HCT116 (cell line): ENCODE measurements around the gene SNTG2. TPM values are rescaled to one million over a fixed set of nuclear protein-coding genes. Genes with fewer than 3 reads are reported as not detected.

Experiments used
- ATAC-seq: fragments of 200-7000 bp; cut with Tn5 transposase; 2 replicates; pipeline ENCODE4 v1.9.1; 2020; ENCODE audit warnings: mild to moderate bottlenecking, moderate library complexity
- BruUV-seq: library from RNA; stranded (reverse); fragments of 400-500 nt; replicated peaks from 2 replicates; lab custom pipeline; 2021; lab: Mats Ljungman, UMichigan
- CTCF ChIA-PET: fragments of 300-600 bp; sonication (Branson Sonifier 250); formaldehyde crosslinking; loops from one replicate; lab custom pipeline; 2021; ENCODE audit warnings: antibody characterized with exemption; lab: Charles Lee
- POLR2A ChIA-PET: fragments of 300-600, 350-600 bp; sonication (Branson Sonifier 250); formaldehyde crosslinking; loops from one replicate; lab custom pipeline; 2021; ENCODE audit warnings: antibody characterized with exemption; lab: Charles Lee
- RAD21 ChIA-PET, 2 experiments: fragments of 300-600 bp; sonication (Branson Sonifier 250); formaldehyde crosslinking; loops; one replicate each; lab custom pipeline; 2023; ENCODE audit warnings: low total read pairs in 2 of 2; ENCODE audit not compliant: uncharacterized antibody in 2 of 2, unreplicated experiment in 2 of 2, low non-redundant PET in 1 of 2; lab: Charles Lee
- DNase-seq: peaks from one replicate; pipeline ENCODE4 v3.0.0-alpha.2; 2010; ENCODE audit warnings: low read depth, low spot score
- H2AFZ ChIP-seq: fragments of 200-600 bp; shearing (Covaris generic), sonication (generic); 2 replicates; pipeline ENCODE4 v1.6.1; 2017; ENCODE audit warnings: low read depth, mixed run types, mixed read lengths, antibody characterized with exemption, low read length; ENCODE audit not compliant: poor library complexity, severe bottlenecking
- H3K27ac ChIP-seq: 2 replicates; pipeline ENCODE4 v1.5.1; 2012; ENCODE audit warnings: low read depth, low read length
- H3K27me3 ChIP-seq: fragments of 200-600 bp; sonication (generic); 2 replicates; pipeline ENCODE4 v1.6.1; 2016; ENCODE audit warnings: mixed run types, low read length, mixed read lengths; ENCODE audit not compliant: insufficient read depth
- H3K36me3 ChIP-seq, 2 experiments: fragments of 200-500 bp in 1 of 2; fragments of 200-600 bp in 1 of 2; sonication (Bioruptor generic) in 1 of 2; sonication (generic) in 1 of 2; 2 replicates each; pipeline versions ENCODE4 v1.5.1 to v1.6.1; 2014 to 2016; ENCODE audit warnings: low read length in 2 of 2, inconsistent platforms in 1 of 2, mixed read lengths in 1 of 2, mixed run types in 1 of 2; ENCODE audit not compliant: insufficient read depth in 2 of 2, control insufficient read depth in 1 of 2
- H3K4me1 ChIP-seq, 2 experiments: fragments of 200-600 bp in 1 of 2; sonication (generic) in 1 of 2; 2 replicates each; pipeline versions ENCODE4 v1.5.1 to v1.6.1; 2012 to 2017; ENCODE audit warnings: low read length in 2 of 2, inconsistent platforms in 1 of 2, mild to moderate bottlenecking in 1 of 2, mixed read lengths in 1 of 2, mixed run types in 1 of 2, moderate library complexity in 1 of 2; ENCODE audit not compliant: insufficient read depth in 2 of 2, control insufficient read depth in 1 of 2
- H3K4me2 ChIP-seq: fragments of 200-600 bp; sonication (generic); 2 replicates; pipeline ENCODE4 v1.6.1; 2017; ENCODE audit warnings: mixed run types, low read length, mixed read lengths
- H3K4me3 ChIP-seq, 2 experiments: fragments of 200-600 bp in 1 of 2; sonication (generic) in 1 of 2; replicated peaks in 1 of 2; 2 replicates each; pipeline ENCODE4 v1.5.1; 2011 to 2016; ENCODE audit warnings: low read length in 2 of 2, control low read depth in 1 of 2, low read depth in 1 of 2, mild to moderate bottlenecking in 1 of 2, mixed read lengths in 1 of 2, mixed run types in 1 of 2
- H3K79me2 ChIP-seq: fragments of 200-600 bp; sonication (generic); 2 replicates; pipeline ENCODE4 v1.6.1; 2017; ENCODE audit warnings: mild to moderate bottlenecking, mixed run types, low read length, moderate library complexity, mixed read lengths; ENCODE audit not compliant: insufficient read depth
- H3K9ac ChIP-seq: fragments of 200-600 bp; sonication (generic); 2 replicates; pipeline ENCODE4 v1.6.1; 2016; ENCODE audit warnings: low read length, mixed read lengths
- H3K9me2 ChIP-seq: fragments of 200-600 bp; sonication (generic), shearing (Covaris generic); 2 replicates; pipeline ENCODE4 v1.6.1; 2017; ENCODE audit warnings: mixed run types, mild to moderate bottlenecking, moderate library complexity; ENCODE audit not compliant: insufficient read depth
- H3K9me3 ChIP-seq, 2 experiments: fragments of 200-500 bp in 1 of 2; fragments of 200-600 bp in 1 of 2; sonication (Bioruptor generic) in 1 of 2; sonication (generic) in 1 of 2; 2 replicates each; pipeline ENCODE4 v1.6.1; 2014 to 2017; ENCODE audit warnings: low read length in 2 of 2, mixed read lengths in 2 of 2, inconsistent platforms in 1 of 2, low read depth in 1 of 2, mild to moderate bottlenecking in 1 of 2, mixed run types in 1 of 2, moderate library complexity in 1 of 2; ENCODE audit not compliant: control insufficient read depth in 1 of 2, insufficient read depth in 1 of 2
- H4K20me1 ChIP-seq: fragments of 200-600 bp; sonication (generic), shearing (Covaris generic); 2 replicates; pipeline ENCODE4 v1.6.1; 2017; ENCODE audit warnings: mixed run types, mild to moderate bottlenecking, moderate library complexity; ENCODE audit not compliant: insufficient read depth
- ATF3 ChIP-seq: IDR thresholded peaks from 2 replicates; pipeline ENCODE4 v1.6.1; 2012
- CBX3 ChIP-seq: IDR thresholded peaks from 2 replicates; pipeline ENCODE4 v1.6.1; 2012; ENCODE audit warnings: low read depth
- CEBPB ChIP-seq: IDR thresholded peaks from 2 replicates; pipeline ENCODE4 v1.6.1; 2012; ENCODE audit warnings: low read depth
- EGR1 ChIP-seq: IDR thresholded peaks from 2 replicates; pipeline ENCODE4 v1.6.1; 2012; ENCODE audit warnings: low read depth
- ELF1 ChIP-seq: IDR thresholded peaks from 2 replicates; pipeline ENCODE4 v1.6.1; 2012; ENCODE audit warnings: low read depth, borderline replicate concordance
- EZH2 ChIP-seq: fragments of 200-600 bp; sonication (generic); IDR thresholded peaks from 2 replicates; pipeline ENCODE4 v1.6.1; 2017; ENCODE audit warnings: antibody characterized with exemption, mixed run types
- EZH2phosphoT487 ChIP-seq: fragments of 200-600 bp; IDR thresholded peaks from 2 replicates; pipeline ENCODE4 v1.6.1; 2018; ENCODE audit warnings: antibody characterized with exemption, borderline replicate concordance
- FOSL1 ChIP-seq: IDR thresholded peaks from 2 replicates; pipeline ENCODE4 v1.6.1; 2012; ENCODE audit warnings: low read depth
- JUND ChIP-seq: IDR thresholded peaks from 2 replicates; pipeline ENCODE4 v1.6.1; 2012
- POLR2A ChIP-seq: IDR thresholded peaks from 2 replicates; pipeline ENCODE4 v1.7.0; 2011; ENCODE audit warnings: borderline replicate concordance; ENCODE audit not compliant: insufficient read depth, insufficient read length; ENCODE audit errors: extremely low read depth
- POLR2AphosphoS5 ChIP-seq: IDR thresholded peaks from 2 replicates; pipeline ENCODE4 v1.6.1; 2011; ENCODE audit warnings: mild to moderate bottlenecking, low read depth, low read length, moderate library complexity
- RAD21 ChIP-seq: IDR thresholded peaks from 2 replicates; pipeline ENCODE4 v1.6.1; 2012; ENCODE audit warnings: low read depth, mild to moderate bottlenecking
- SP1 ChIP-seq: IDR thresholded peaks from 2 replicates; pipeline ENCODE4 v1.6.1; 2012; ENCODE audit warnings: low read depth
- SRF ChIP-seq: IDR thresholded peaks from 2 replicates; pipeline ENCODE4 v1.6.1; 2012; ENCODE audit warnings: low read depth
- TCF7L2 ChIP-seq: IDR thresholded peaks from 2 replicates; pipeline ENCODE4 v1.7.0; 2011; ENCODE audit warnings: borderline replicate concordance, inconsistent platforms; ENCODE audit not compliant: insufficient read depth, insufficient read length; ENCODE audit errors: extremely low read depth
- ZFX ChIP-seq: fragments of 450-650 bp; IDR thresholded peaks from 2 replicates; pipeline ENCODE4 v1.6.1; 2017
- ZNF274 ChIP-seq: fragments of 200-500 bp; sonication (Bioruptor generic); IDR thresholded peaks from 2 replicates; pipeline ENCODE4 v1.6.1; 2014; ENCODE audit warnings: mild to moderate bottlenecking, low read depth, low read length, inconsistent platforms
- intact Hi-C: fragments of 100-400 bp; cut with micrococcal nuclease; formaldehyde crosslinking; loops from 2 replicates; pipeline ENCODE4 v1.10.0; 2022
- total RNA-seq: library from RNA; stranded (reverse); gene quantifications from one replicate; pipeline ENCODE4 v1.2.1, GENCODE V29; 2021; ENCODE audit not compliant: unreplicated experiment
- TF ChIP-seq, protein P1 (sequence below): IDR thresholded peaks from 2 replicates; pipeline ENCODE4 v1.6.1; 2011; ENCODE audit warnings: mild to moderate bottlenecking, low read length, moderate library complexity; ENCODE audit not compliant: insufficient replicate concordance; ENCODE audit errors: extremely low read depth
- TF ChIP-seq, protein P2 (sequence below), 3 experiments: fragments of 200-600 bp in 1 of 3; sonication (generic) in 1 of 3; IDR thresholded peaks in 2 of 3; conservative IDR thresholded peaks in 1 of 3; 2 replicates each; pipeline ENCODE4 v1.5.1; 2012 to 2017; ENCODE audit warnings: low read depth in 2 of 3, low read length in 2 of 3, antibody characterized with exemption in 1 of 3, borderline replicate concordance in 1 of 3, control low read depth in 1 of 3, mild to moderate bottlenecking in 1 of 3, mixed read lengths in 1 of 3, mixed run types in 1 of 3, moderate library complexity in 1 of 3; ENCODE audit not compliant: insufficient read depth in 1 of 3
- TF ChIP-seq, protein P3 (sequence below): IDR thresholded peaks from 2 replicates; pipeline ENCODE4 v1.6.1; 2012; ENCODE audit warnings: low read depth

Gene SNTG2
- total RNA-seq, 1 experiment from 2014 or later, result not detected

- RAD21 ChIA-PET, result no interaction called here
- H3K36me3 ChIP-seq, result no peaks in the 10 kb centered on the region
- H3K9me3 ChIP-seq, result no peaks in the 10 kb centered on the region
- no peaks in the 10 kb centered on the region for H3K9me2 ChIP-seq
- POLR2A ChIA-PET, result no interaction called here
- no peaks in the 10 kb centered on the region; a peak in 1 of 4 replicates for H3K4me1 ChIP-seq
- intact Hi-C loops, result no loop called here
- DNase-seq (no peak), ATAC-seq (no peak)
- H3K9ac ChIP-seq, result no peak overlapping the region
- H3K27ac ChIP-seq, result no peak overlapping the region
- CTCF ChIA-PET, result no interaction called here
- no TSS peak for BruUV-seq
- H3K27me3 ChIP-seq, result no peaks in the 10 kb centered on the region
- no peaks in the 10 kb centered on the region for H4K20me1 ChIP-seq
- TF ChIP-seq EGR1, result no peak
- TF ChIP-seq ATF3, result no peak
- TF ChIP-seq CEBPB, result no peak
- TF ChIP-seq, protein P1, sequence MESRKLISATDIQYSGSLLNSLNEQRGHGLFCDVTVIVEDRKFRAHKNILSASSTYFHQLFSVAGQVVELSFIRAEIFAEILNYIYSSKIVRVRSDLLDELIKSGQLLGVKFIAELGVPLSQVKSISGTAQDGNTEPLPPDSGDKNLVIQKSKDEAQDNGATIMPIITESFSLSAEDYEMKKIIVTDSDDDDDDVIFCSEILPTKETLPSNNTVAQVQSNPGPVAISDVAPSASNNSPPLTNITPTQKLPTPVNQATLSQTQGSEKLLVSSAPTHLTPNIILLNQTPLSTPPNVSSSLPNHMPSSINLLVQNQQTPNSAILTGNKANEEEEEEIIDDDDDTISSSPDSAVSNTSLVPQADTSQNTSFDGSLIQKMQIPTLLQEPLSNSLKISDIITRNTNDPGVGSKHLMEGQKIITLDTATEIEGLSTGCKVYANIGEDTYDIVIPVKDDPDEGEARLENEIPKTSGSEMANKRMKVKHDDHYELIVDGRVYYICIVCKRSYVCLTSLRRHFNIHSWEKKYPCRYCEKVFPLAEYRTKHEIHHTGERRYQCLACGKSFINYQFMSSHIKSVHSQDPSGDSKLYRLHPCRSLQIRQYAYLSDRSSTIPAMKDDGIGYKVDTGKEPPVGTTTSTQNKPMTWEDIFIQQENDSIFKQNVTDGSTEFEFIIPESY, result no peak
- TF ChIP-seq TCF7L2, result no peak
- no peak for TF ChIP-seq RAD21
- no peak for TF ChIP-seq JUND
- no peak for TF ChIP-seq ZNF274
- no peak for TF ChIP-seq SRF
- TF ChIP-seq, protein P2, sequence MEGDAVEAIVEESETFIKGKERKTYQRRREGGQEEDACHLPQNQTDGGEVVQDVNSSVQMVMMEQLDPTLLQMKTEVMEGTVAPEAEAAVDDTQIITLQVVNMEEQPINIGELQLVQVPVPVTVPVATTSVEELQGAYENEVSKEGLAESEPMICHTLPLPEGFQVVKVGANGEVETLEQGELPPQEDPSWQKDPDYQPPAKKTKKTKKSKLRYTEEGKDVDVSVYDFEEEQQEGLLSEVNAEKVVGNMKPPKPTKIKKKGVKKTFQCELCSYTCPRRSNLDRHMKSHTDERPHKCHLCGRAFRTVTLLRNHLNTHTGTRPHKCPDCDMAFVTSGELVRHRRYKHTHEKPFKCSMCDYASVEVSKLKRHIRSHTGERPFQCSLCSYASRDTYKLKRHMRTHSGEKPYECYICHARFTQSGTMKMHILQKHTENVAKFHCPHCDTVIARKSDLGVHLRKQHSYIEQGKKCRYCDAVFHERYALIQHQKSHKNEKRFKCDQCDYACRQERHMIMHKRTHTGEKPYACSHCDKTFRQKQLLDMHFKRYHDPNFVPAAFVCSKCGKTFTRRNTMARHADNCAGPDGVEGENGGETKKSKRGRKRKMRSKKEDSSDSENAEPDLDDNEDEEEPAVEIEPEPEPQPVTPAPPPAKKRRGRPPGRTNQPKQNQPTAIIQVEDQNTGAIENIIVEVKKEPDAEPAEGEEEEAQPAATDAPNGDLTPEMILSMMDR (IDR thresholded peaks at IDR 0.05 in 2 of 3, conservative IDR thresholded peaks at IDR 0.05 in 1 of 3; ENCODE audit: borderline replicate concordance in 1 of 3, insufficient read depth in 1 of 3, low read depth in 2 of 3, low read length in 2 of 3), result no peak
- TF ChIP-seq EZH2, result no peak
- no peak for TF ChIP-seq EZH2phosphoT487
- TF ChIP-seq, protein P3, sequence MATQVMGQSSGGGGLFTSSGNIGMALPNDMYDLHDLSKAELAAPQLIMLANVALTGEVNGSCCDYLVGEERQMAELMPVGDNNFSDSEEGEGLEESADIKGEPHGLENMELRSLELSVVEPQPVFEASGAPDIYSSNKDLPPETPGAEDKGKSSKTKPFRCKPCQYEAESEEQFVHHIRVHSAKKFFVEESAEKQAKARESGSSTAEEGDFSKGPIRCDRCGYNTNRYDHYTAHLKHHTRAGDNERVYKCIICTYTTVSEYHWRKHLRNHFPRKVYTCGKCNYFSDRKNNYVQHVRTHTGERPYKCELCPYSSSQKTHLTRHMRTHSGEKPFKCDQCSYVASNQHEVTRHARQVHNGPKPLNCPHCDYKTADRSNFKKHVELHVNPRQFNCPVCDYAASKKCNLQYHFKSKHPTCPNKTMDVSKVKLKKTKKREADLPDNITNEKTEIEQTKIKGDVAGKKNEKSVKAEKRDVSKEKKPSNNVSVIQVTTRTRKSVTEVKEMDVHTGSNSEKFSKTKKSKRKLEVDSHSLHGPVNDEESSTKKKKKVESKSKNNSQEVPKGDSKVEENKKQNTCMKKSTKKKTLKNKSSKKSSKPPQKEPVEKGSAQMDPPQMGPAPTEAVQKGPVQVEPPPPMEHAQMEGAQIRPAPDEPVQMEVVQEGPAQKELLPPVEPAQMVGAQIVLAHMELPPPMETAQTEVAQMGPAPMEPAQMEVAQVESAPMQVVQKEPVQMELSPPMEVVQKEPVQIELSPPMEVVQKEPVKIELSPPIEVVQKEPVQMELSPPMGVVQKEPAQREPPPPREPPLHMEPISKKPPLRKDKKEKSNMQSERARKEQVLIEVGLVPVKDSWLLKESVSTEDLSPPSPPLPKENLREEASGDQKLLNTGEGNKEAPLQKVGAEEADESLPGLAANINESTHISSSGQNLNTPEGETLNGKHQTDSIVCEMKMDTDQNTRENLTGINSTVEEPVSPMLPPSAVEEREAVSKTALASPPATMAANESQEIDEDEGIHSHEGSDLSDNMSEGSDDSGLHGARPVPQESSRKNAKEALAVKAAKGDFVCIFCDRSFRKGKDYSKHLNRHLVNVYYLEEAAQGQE, result no peak
- no peak for TF ChIP-seq POLR2AphosphoS5
- TF ChIP-seq POLR2A, result no peak
- TF ChIP-seq SP1, result no peak
- no peak for TF ChIP-seq FOSL1
- no peak for TF ChIP-seq ELF1
- TF ChIP-seq CBX3, result no peak
- TF ChIP-seq ZFX, result no peak
- no peak overlapping the region for H3K4me2 ChIP-seq
- no peaks in the 10 kb centered on the region for H3K79me2 ChIP-seq
- H3K4me3 ChIP-seq, result no peak overlapping the region
- H2AFZ ChIP-seq, result no peak overlapping the region
Observed at GRCh38 chr2:1283020-1283801, 332.6 kb downstream of the SNTG2 start.
